ENCODE results near the gene CGN. TPM values are rescaled to one million over a fixed set of nuclear protein-coding genes. Genes with fewer than 3 reads are reported as not detected.

The CGN gene
- total RNA-seq, 4 donors from 2014 or later: 33.6 to 71.0 (median 44.6) TPM

- WGBS, 2 donors: 72 to 86% methylated on average over 4 of the region's 4 CpGs
- H3K4me3 ChIP-seq (ENCODE audit: low read depth, poor library complexity, severe bottlenecking): no peak overlapping the region
- TF ChIP-seq, protein P1, sequence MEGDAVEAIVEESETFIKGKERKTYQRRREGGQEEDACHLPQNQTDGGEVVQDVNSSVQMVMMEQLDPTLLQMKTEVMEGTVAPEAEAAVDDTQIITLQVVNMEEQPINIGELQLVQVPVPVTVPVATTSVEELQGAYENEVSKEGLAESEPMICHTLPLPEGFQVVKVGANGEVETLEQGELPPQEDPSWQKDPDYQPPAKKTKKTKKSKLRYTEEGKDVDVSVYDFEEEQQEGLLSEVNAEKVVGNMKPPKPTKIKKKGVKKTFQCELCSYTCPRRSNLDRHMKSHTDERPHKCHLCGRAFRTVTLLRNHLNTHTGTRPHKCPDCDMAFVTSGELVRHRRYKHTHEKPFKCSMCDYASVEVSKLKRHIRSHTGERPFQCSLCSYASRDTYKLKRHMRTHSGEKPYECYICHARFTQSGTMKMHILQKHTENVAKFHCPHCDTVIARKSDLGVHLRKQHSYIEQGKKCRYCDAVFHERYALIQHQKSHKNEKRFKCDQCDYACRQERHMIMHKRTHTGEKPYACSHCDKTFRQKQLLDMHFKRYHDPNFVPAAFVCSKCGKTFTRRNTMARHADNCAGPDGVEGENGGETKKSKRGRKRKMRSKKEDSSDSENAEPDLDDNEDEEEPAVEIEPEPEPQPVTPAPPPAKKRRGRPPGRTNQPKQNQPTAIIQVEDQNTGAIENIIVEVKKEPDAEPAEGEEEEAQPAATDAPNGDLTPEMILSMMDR (IDR thresholded peaks at IDR 0.05): no peak
- TF ChIP-seq POLR2A (IDR thresholded peaks at IDR 0.05): no peak
- intact Hi-C loops (cut with DNase I; ENCODE audit: low total_unique reads): no loop called here
- DNase-seq (ENCODE audit: low spot score in 2 of 2): no peak
Observed at GRCh38 chr1:151553659-151554058, 42.5 kb downstream of the CGN start.

DNA sequence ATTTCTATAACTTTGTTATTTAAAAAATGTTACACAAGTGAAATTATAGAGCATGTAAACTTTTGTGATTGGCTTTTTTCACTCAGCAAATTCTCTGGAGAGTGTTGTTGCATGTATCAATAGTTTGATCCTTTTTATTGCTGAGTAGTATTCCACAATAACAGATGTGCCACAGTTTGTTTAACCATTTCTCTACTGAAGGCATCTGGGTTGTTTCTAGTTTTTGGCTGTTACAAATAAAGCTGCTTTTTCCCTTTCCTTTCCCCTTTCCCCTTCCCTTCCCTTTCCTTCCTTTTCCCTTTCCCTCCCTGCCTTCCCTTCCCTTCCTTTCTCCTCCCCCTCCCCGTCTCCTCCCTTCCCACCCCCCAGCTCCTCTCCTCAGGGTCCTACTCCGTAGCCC is 44.9 kb downstream of the CGN start:
- H3K4me3 ChIP-seq (ENCODE audit: low read depth, poor library complexity, severe bottlenecking): no peak overlapping the region
- intact Hi-C loops (cut with DNase I; ENCODE audit: low total_unique reads): no loop called here
- no peak for DNase-seq (ENCODE audit: low spot score in 2 of 2)
- WGBS, 2 donors: 90 to 95% methylated on average over 2 of the region's 2 CpGs
- TF ChIP-seq POLR2A (IDR thresholded peaks at IDR 0.05): no peak
- TF ChIP-seq, protein P1 (IDR thresholded peaks at IDR 0.05): no peak

- intact Hi-C loops (cut with DNase I; ENCODE audit: low total_unique reads): no loop called here
- DNase-seq (ENCODE audit: low spot score in 2 of 2): no peak
- TF ChIP-seq, protein P1 (IDR thresholded peaks at IDR 0.05): no peak
- no peak for TF ChIP-seq POLR2A (IDR thresholded peaks at IDR 0.05)
- WGBS, 2 donors: 42 to 50% methylated on average over 1 of the region's 1 CpG
- H3K4me3 ChIP-seq (ENCODE audit: low read depth, poor library complexity, severe bottlenecking): no peak overlapping the region
Observed at GRCh38 chr1:151562661-151563060, 51.5 kb downstream of the CGN start.

DNA sequence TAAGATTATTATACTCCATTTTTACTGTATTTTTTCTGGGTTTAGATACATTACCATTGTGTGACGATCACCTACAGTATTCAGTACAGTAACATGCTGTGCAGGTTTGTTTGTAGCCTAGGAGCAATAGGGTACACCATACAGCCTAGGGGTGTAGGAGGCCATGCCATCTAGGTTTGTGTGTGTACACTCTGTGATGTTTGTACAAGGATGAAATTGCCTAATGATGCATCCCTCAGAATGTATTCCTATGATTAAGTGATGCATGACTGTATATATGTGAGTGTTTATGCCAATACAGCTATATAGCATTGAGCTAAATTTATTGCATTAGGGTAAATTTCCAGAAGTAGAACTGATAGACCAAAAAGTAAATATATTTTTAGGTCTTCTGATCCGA is 52.2 kb downstream of the CGN start:
- no peak for DNase-seq (ENCODE audit: low spot score in 2 of 2)
- WGBS, 2 donors: 48 to 49% methylated on average over 2 of the region's 2 CpGs
- TF ChIP-seq, protein P1 (IDR thresholded peaks at IDR 0.05): no peak
- TF ChIP-seq POLR2A (IDR thresholded peaks at IDR 0.05): no peak

DNA sequence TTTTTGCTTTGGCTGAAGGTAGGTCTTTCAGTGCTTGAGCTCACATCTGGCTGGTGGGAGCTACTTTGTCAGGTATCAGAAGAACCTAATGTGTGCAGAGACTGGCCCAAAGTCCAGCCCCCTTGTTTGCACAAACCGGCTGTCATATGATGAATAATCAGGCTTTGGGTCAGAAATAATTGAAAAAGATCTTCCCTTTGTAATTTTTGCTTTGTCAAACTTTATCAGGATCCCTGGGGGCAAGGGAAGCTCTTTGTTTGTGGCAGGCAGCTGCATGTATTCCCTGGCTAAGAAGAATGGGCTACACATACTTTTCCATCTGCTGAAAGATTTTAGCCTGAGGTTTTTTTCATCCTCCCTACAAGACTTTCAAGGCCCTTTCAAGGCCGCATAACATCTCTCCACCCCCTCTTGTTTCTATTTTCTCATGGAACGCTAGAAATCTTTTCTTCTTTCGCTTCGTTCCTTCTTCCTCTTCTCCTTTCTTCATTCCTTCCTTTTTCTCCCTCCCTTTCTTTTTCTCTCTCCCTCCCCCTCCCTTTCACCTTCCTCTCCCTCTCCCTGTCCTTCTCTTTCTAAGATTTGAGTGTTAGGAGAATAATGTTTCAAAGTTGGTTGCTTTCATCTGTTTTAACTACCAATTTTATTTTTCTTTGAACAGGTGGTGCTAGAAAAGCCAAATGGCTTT is 54.5 kb downstream of the CGN start:
- no peak for DNase-seq (ENCODE audit: low spot score in 2 of 2)
- no peak overlapping the region for H3K4me3 ChIP-seq (ENCODE audit: low read depth, poor library complexity, severe bottlenecking)
- no peak for TF ChIP-seq POLR2A (IDR thresholded peaks at IDR 0.05)
- TF ChIP-seq, protein P1 (IDR thresholded peaks at IDR 0.05): no peak
- 33 to 52% methylated on average over 5 of the region's 5 CpGs for WGBS, 2 donors
- intact Hi-C loops (cut with DNase I; ENCODE audit: low total_unique reads): no loop called here

More for the DNA sequence above, 52.2 kb downstream of the CGN start:
- intact Hi-C loops (cut with DNase I; ENCODE audit: low total_unique reads): no loop called here
- H3K4me3 ChIP-seq (ENCODE audit: low read depth, poor library complexity, severe bottlenecking): no peak overlapping the region

DNA sequence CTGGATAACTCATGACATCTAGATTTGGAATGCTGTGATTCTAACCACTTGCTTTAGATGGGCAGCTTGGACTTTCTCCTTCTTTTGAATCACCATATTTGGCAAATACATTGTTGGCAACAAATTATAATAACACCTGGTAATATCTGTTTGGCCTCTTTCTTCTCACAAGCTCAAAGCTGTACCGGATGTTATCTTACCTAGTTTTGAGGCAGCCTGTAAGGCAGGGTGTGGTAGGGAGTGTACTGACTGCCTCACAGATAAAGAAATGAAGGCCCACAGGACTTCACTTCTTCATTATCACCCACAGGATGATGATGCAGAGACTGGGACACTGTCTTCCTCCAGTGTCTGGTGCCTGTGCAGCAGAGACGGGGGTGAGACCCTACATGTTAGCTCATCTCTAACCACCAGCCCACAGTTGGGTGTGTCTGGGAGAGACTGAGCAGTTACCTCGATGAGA is 57.5 kb downstream of the CGN start:
- no peak for DNase-seq (ENCODE audit: low spot score in 2 of 2)
- TF ChIP-seq, protein P1 (IDR thresholded peaks at IDR 0.05): no peak
- no peak for TF ChIP-seq POLR2A (IDR thresholded peaks at IDR 0.05)
- intact Hi-C loops (cut with DNase I; ENCODE audit: low total_unique reads): no loop called here
- WGBS, 2 donors: 47 to 50% methylated on average over 3 of the region's 3 CpGs
- no peak overlapping the region for H3K4me3 ChIP-seq (ENCODE audit: low read depth, poor library complexity, severe bottlenecking)
